GM18526 (cell line): Measurements from ENCODE around the gene SNX5.

Experiments used
- POLR2A ChIP-seq: IDR thresholded peaks from 3 replicates; pipeline ENCODE4 v1.6.1; 2011; ENCODE audit not compliant: insufficient read length; ENCODE audit errors: extremely low read depth

Gene SNX5

DNA sequence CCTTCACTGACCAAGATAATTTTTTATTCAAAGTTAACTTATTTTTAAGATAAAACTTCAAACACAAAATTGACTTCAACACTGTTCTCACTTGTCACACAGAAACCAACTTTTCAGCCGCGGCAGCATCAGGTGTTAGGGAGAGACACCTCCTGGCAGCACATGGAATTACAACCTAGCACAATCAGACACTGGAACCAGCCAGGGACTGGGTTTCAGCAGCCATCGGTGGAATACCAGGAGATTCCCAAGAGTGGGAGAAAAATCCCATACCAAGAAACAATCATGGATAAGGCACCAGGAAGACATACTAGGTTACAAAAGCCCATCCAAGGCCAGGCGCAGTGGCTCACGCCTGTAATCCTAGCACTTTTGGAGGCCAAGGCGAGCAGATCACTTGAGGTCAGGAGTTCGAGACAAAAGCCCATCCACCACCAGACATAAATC is 70.0 kb downstream of the SNX5 start:
- TF ChIP-seq POLR2A = no peak

DNA sequence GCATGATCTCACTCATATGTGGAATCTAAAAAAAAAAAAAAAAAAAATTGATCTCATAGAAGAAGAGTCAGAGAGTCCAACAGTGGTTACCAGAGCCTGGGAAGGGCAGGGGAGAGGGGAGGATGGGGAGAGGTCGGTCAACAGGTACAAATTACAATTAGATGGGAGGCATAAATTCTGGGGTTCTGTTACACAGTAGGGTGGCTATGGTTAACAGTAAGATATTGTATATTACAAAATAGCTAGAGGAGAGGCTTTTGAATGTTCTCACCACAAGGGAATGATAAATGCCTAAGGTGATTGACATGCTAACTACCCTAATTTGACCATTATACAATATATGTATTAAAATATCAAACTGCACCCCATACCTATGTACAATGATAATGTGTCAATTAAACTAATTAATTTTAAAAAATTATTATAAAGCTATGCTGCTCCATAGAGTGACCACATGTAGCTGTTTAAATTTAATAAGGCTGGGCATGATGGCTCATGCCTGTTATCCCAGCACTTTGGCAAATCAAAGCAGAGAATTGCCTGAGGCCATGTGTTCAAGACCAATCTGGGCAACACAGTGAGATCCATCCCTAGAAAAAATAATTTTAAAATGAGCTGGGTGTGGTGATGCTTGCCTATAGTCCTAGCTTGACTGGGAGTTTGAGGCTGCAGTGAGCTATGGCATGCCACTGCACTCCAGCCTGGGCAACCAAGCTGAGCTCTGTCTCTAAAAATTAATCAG is 70.9 kb downstream of the SNX5 start:
- TF ChIP-seq POLR2A = no peak

- no peak for TF ChIP-seq POLR2A
These were observed 71.7 kb downstream of the SNX5 start for GRCh38 chr20:17896771-17897369.

DNA sequence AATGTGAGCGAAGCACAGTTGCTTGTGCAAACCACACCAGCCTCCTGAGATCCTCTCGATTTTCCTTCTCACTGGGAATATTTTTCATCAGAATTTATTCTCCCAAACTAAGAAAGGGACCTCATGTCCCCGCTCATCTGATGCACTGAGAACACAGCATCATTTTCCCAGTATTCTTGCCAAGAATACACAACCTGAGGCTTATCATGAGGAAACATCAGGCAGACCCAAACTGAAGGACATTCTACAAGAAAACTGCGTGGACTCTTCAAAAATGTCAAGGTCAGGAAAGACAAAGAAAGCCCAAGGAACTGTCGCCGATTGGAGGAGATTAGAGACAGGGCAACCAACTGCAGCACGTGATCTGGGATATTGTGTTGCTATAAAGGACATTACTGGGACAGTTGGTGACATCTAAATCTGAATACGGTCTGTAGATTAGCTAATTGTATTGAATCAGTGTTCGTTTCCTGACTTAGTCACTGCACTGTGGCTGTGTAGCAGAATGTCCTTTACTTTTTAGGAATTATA is 72.3 kb downstream of the SNX5 start:
- TF ChIP-seq POLR2A = no peak

DNA sequence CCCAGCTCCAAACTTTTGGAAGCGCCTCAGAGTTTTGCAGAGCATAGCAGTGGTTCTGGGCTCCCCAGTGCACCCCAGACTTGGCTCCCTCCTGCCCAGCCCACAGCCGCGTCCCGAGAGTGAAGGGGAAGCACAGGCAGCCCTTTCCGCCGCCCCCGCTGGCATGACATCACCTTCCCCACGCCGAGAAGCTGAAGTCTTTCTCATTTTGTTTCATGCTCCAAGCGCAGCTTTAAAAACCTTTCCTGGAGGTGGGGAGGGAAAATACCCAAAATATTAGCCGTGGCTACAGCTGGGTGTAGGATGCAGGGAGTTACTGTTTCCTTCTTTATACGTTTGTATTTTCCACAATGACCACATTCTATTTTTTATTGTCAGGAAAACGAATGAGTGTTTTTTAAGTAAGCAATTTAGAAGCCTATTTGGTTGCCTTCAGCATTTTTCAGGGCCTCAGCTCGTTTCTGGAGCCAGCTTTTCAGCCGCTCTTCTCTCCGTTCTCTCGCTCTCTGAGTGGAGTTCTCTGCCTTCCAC is 72.9 kb downstream of the SNX5 start:
- no peak for TF ChIP-seq POLR2A

DNA sequence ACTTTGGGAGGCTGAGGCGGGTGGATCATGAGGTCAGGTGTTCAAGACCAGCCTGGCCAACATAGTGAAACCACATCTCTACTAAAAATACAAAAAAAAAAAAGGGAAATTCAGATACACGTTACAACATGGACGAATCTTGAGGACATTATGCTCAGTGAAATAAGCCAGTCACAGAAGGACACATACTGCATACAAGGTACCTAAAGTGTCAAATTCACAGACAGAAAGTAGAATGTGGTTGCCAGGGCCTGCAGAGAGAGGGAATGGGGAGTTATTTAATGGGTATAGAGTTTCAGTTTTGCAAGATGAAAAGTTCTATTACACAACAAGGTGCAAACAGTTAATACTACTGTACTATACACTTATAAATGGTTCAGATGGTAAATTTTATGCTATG is 75.1 kb downstream of the SNX5 start:
- no peak for TF ChIP-seq POLR2A

- no peak for TF ChIP-seq POLR2A
These were observed 76.2 kb downstream of the SNX5 start for GRCh38 chr20:17892189-17892938.
